Colonic mucosa (tissue), 4 donors: ENCODE results near the gene RAD9B. TPM values are rescaled to one million over a fixed set of nuclear protein-coding genes. Genes with fewer than 3 reads are reported as not detected.
"Not testable (repeated sequence)": the region's sequence is repeated elsewhere in the genome, so short reads cannot be mapped to it uniquely, and the experiment has no call there.

Experiments
- DNase-seq: peaks from one replicate; pipeline ENCODE4 v3.0.0-alpha.2; 2020
- H3K27ac ChIP-seq: fragments of 200-600 bp; one replicate; pipeline ENCODE4 v1.8.0; 2021
- H3K27me3 ChIP-seq: fragments of 200-600 bp; one replicate; pipeline ENCODE4 v1.8.0; 2021
- H3K36me3 ChIP-seq: fragments of 200-600 bp; one replicate; pipeline ENCODE4 v1.8.0; 2021
- H3K4me1 ChIP-seq: fragments of 200-600 bp; one replicate; pipeline ENCODE4 v1.8.0; 2021; ENCODE audit warnings: mild to moderate bottlenecking
- H3K4me3 ChIP-seq: fragments of 200-600 bp; one replicate; pipeline ENCODE4 v1.8.0; 2021
- H3K9ac ChIP-seq, 2 donors: one replicate each; pipeline ENCODE4 v1.7.0; 2013; ENCODE audit warnings: control low read depth in 2 of 2, low read depth in 2 of 2, low read length in 2 of 2
- H3K9me3 ChIP-seq: fragments of 200-600 bp; one replicate; pipeline ENCODE4 v1.8.0; 2021
- CTCF ChIP-seq: fragments of 200-600 bp; IDR thresholded peaks from one replicate; pipeline ENCODE4 v1.8.0; 2022; ENCODE audit warnings: antibody characterized with exemption, mild to moderate bottlenecking
- intact Hi-C: fragments of 100-400 bp; cut with DNase I; formaldehyde crosslinking; loops from one replicate; pipeline ENCODE4 v1.14.1; 2022
- total RNA-seq, 2 donors: library from RNA; stranded (reverse); fragmentation: NEBNext Ultra II Directional in 1 of 2; extraction: Animal tissue kit (Norgen Biotek cat#: 25700) in 1 of 2; gene quantifications; one replicate each; pipeline ENCODE4 v1.2.1, GENCODE V29; 2021
- donor health status: healthy.
- donor health status: DM: no; HTN: no; CAD: no.
- donor health status: DM: no; HTN: no; CAD: no.

RAD9B gene
- total RNA-seq, 2 donors from 2014 or later, result 0.19 to 0.69 TPM

DNA sequence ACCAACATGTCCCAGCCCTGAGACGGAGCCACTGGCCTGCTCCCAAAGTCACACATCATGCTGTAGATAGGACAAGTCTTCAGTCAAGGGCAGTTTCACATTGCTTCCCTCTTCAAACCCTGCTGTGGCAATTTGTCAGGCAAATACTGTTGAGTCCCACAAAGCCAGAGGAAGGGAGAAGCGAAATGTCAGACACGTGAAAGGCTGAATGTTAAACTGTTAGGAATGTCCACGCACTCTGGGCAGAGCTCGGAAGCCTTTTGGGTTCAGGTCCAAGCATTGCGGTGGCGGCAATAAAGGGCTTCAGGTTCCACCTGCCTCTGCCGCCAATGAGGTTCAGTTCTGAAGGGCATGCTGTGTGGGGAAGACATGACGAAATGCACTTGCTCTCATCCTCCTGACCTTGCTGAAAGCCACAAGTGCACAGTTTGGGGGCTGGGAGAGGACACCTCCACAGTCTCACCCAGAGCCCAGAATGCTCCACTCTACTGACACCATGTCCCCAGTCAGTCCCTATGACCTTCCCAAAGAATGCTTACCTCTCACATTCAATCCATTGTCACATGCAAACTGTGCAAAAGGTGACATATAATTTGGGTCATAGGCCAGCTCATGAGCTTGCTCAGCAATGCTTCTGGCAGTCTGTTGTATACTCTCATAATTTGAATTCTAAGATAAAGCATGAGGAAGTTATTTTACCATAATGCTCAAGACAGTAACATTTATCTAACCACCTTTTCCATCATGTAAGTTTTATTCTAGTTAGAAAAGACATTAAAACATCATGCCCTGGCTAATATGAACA lies 35.7 kb downstream of the RAD9B start:
- no peak overlapping the region for H3K4me3 ChIP-seq
- peak overlapping the region in 1 of 2 donors; percentile 3 for H3K9ac ChIP-seq
- peak overlapping the region; percentile 42 for H3K27ac ChIP-seq
- peaks cover 6% of the 10 kb centered on the region for H3K36me3 ChIP-seq
- H3K4me1 ChIP-seq, result no peaks in the 10 kb centered on the region
- DNase-seq, result peak; percentile 36
- no peak for TF ChIP-seq CTCF
- H3K27me3 ChIP-seq, result no peaks in the 10 kb centered on the region
- intact Hi-C loops, result no loop called here
- H3K9me3 ChIP-seq, result no peaks in the 10 kb centered on the region

GRCh38 chr12:110538869-110539622 lies 36.9 kb downstream of the RAD9B start:
- Histone ChIP-seq H3K9ac (peak overlapping the region in 1 of 2 donors; percentile 1), H3K4me1 (no peaks in the 10 kb centered on the region), H3K4me3 (no peak overlapping the region), H3K27ac (peak overlapping the region; percentile 42), H3K36me3 (peaks cover 6% of the 10 kb centered on the region), H3K27me3 (no peaks in the 10 kb centered on the region), H3K9me3 (no peaks in the 10 kb centered on the region)
- intact Hi-C loops, result no loop called here
- DNase-seq, result peak; percentile 44
- no peak for TF ChIP-seq CTCF

- peaks cover 6% of the 10 kb centered on the region for H3K36me3 ChIP-seq
- no peak overlapping the region for H3K27ac ChIP-seq
- no peak overlapping the region for H3K4me3 ChIP-seq
- H3K4me1 ChIP-seq, result no peaks in the 10 kb centered on the region
- TF ChIP-seq CTCF, result no peak
- no peak overlapping the region for H3K9ac ChIP-seq
- intact Hi-C loops, result no loop called here
- H3K27me3 ChIP-seq, result no peaks in the 10 kb centered on the region
- H3K9me3 ChIP-seq, result no peaks in the 10 kb centered on the region
- DNase-seq, result no peak
These were observed 37.9 kb downstream of the RAD9B start for GRCh38 chr12:110540048-110540447.

DNA sequence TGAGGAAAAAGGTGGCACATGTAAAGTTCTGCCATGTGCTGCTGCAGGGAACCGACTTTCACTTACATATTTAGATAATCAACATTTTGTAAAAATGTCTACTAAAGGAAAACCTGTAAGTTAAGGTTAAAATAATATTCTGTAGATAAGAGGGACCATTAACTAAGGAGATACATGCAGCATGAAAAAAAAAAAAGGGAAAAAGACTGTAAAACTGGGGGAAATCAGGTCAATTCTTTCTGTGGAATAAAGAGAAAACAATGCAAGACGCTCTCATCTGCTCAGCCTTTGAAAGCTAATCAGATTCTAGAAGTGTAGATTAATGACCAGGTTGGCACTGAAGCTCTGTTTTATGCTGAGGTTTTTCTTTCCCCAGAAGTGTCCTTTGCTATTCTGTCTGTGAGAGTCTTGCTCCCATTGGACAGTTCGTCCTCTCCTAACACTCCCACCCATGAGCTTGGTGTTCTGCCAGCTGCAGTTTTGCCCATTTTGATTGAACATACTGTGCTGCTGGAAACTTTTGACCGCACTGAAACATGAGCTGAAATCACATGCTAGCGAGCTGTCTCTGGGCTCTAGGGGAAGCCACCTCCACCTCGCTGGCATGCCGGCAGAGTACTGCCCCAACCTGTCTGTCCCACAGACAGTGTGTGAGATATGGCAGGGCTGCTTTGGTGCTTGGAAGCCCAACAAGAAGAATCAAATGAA lies 41.3 kb downstream of the RAD9B start:
- Histone ChIP-seq H3K27me3 (no peaks in the 10 kb centered on the region), H3K27ac (peak overlapping the region; percentile 32), H3K36me3 (no peaks in the 10 kb centered on the region), H3K4me1 (no peaks in the 10 kb centered on the region), H3K9me3 (no peaks in the 10 kb centered on the region), H3K9ac (no peak overlapping the region), H3K4me3 (no peak overlapping the region)
- intact Hi-C loops, result no loop called here
- no peak for TF ChIP-seq CTCF
- peak; percentile 78 for DNase-seq

GRCh38 chr12:110543965-110544364 lies 41.8 kb downstream of the RAD9B start:
- H3K4me1 ChIP-seq, result no peaks in the 10 kb centered on the region
- no peaks in the 10 kb centered on the region for H3K9me3 ChIP-seq
- TF ChIP-seq CTCF, result no peak
- H3K27ac ChIP-seq, result no peak overlapping the region
- H3K4me3 ChIP-seq, result no peak overlapping the region
- no peak overlapping the region for H3K9ac ChIP-seq
- DNase-seq, result no peak
- H3K27me3 ChIP-seq, result no peaks in the 10 kb centered on the region
- intact Hi-C loops, result no loop called here
- H3K36me3 ChIP-seq, result no peaks in the 10 kb centered on the region

- intact Hi-C loops, H3K4me3 ChIP-seq, H3K36me3 ChIP-seq, H3K27me3 ChIP-seq, H3K9ac ChIP-seq, H3K27ac ChIP-seq, DNase-seq, H3K4me1 ChIP-seq, H3K9me3 ChIP-seq: not testable (repeated sequence)
These were observed 43.1 kb downstream of the RAD9B start for GRCh38 chr12:110545259-110545658.
